RPMI8226 (cell line): ENCODE measurements around the gene CREBBP.

Source experiments
- DNase-seq: peaks from one replicate; pipeline ENCODE4 v3.0.0-alpha.2; 2015

Gene CREBBP

DNA sequence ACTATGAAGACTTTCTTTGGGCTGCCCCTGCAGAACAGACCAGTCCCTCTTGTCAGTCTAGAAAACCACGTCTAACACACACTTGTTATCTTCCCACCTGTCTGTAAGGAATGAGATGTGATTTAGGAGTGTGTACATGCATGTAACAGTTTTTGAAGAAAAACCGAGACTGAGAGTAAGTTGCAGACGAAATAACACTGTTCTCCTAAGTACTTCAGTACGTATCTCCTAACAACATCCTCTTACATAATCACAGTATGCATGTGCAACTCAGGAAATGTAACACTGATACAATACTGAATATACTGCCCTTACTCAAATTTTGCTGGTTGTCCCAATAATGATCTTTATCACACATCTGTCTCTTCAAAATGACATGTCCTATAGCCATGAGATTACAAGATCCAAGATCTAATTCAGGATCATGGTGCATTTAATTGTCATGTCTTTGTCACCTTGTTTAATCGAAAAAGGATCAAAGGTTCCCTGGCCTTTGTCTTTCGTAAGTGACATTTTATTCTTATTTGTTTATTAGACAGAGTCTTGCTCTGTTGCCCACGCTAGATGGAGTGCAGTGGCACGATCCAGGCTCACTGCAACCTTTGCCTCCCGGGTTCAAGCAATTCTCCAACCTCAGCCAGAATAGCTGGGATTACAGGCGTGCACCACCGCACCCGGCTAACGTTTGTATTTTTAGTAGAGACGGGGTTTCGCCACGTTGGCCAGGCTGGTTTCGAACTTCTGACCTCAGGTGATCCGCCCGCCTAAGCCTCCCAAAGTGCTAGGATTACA lies 25.6 kb downstream of the CREBBP start:
- no peak for DNase-seq

DNA sequence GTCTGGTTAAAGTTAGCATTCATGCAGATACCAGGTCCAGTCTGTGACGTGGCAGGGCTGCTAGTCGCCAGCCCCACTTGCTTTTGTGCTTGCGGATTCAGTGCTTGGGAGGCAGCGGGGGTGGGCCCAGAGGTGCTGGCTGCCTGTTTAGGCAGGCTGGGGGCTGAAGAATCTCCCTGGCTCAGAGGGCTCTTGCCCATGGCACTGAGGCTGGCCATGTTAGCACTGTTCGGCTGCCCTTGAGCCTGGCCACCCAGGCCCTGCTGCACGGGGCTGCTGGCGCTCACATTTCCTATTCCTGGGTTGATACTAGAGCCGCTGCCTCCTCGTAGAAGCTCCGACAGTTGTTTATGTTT lies 30.0 kb downstream of the CREBBP start:
- DNase-seq: no peak

DNA sequence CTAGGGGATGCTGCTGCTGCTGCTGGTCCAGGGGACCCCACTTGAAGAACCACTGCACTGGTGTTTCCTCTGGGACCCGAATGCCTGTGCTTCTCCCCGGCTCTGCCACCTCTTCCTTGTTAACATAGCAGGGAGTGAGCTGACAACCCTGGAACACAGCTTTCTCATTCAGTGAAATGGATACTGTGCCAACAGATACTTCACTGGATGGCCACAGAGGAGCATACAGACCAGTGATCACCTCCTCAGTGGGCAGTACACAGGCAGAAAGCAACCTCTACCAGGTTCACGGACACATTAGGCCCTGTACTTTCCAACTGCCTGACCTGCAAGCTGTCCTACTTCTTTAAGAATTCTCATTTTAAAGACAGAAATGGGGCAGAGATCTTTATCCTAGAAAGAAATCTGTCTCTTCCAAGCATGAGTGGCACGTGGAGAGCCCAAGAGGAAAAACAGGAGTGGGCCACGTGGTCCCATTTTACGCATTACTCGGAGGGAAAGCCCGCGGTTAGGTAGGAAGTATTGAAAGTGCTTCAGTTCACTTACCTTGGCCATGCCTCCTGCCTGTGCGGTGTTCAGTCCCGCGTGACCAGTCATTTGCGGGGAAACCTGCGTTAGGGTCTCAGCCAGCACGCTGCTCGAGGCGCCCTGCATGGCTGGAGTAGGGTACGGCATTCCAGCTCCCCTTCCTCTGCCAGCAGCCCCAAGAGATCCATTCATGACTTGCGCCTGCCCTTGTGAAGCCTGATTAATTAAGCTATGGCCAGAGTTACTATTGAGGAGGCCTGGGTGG lies 30.6 kb downstream of the CREBBP start:
- DNase-seq: no peak

DNA sequence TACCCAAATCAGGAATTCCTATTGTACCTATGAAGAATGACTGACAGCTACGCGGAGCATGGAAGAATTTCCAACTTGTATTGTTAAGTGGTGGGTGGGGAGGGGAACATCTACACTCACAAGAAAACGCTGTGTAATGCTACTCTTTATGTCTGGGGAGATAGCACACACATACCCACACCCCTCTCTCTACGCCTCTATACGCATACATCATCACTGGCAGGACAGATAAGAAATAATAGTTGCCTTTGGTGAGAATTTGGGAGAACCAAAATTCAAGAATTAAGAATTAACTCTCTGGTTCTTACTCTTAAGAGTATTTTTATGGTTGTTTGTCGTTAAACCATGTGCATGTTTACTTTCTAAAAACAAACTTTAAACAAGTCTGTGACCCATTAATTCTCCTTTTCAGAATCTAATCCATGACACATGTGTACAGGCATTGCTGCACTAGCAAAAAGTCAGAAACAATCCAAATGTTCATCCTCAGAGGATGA lies 33.9 kb downstream of the CREBBP start:
- no peak for DNase-seq

DNA sequence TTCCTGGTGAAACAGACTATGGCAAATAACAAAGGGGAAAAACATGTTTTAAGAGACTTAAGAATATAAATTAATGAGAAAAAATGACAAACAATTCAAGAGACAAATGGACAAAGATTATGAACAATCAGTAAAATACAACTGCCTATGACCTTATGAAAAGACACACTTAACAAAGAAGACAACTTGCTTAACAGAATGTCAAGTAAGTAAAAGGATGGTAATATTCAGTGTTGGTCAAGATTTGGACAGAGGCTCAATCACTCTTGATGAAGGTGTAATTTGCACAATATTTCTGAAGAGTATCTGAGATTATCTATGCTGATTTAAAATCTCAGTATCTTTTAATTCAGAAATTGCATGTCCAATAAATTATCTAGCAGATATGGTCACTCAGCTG lies 34.4 kb downstream of the CREBBP start:
- no peak for DNase-seq

DNA sequence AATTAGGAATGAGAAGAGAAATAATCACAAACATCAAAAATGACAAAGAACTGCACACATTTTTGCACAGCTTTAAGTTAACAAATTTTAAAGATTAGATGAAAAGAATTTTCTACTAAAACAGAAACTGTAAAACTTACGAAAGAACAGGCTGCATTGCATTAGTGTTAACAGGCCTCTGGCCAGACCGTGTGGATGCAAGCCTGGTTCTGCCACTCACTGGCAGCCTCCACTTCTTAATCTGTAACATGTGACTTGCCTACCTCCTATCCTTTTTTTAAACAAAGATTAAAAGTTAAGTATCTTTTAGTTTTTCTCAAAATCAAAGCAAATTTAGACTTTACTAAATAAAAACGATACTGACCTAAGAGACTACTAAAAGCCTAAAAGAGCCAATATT lies 37.5 kb downstream of the CREBBP start:
- no peak for DNase-seq

DNA sequence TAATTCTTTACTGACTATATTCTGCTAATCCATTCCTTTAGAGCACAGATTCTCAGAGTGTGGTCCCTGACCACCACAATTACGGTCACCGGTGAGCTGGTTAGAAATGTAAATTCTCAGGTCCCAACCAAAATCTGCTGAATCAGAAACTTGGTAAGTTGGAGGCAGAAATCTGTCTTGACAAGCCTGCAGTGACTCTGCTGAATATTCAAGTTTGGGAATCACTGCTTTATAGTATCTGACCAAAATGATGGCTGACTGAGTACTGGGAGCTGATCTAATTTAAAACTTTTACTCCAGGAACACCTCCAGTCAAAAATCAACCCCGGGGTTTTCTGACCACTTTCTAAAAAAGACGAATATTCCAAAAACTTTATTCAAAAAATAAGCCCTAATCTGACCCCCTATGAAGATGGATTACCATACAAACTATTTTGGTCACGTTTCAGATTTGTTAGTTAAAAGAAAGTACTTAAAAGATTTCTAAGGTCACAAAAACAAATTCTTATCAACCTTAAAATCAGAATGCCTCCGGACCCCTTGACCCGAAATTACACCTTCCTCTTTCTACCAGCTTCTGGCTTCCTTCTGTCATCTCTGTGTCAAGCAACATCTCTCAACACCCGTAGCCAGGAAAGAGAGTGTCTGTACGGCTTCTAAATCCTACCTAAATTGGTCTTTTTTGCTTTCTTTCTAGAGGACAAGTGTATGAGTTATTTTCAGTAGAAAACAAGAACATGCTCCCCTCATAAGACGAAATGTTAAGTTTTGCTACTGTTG lies 38.6 kb downstream of the CREBBP start:
- DNase-seq: no peak

DNA sequence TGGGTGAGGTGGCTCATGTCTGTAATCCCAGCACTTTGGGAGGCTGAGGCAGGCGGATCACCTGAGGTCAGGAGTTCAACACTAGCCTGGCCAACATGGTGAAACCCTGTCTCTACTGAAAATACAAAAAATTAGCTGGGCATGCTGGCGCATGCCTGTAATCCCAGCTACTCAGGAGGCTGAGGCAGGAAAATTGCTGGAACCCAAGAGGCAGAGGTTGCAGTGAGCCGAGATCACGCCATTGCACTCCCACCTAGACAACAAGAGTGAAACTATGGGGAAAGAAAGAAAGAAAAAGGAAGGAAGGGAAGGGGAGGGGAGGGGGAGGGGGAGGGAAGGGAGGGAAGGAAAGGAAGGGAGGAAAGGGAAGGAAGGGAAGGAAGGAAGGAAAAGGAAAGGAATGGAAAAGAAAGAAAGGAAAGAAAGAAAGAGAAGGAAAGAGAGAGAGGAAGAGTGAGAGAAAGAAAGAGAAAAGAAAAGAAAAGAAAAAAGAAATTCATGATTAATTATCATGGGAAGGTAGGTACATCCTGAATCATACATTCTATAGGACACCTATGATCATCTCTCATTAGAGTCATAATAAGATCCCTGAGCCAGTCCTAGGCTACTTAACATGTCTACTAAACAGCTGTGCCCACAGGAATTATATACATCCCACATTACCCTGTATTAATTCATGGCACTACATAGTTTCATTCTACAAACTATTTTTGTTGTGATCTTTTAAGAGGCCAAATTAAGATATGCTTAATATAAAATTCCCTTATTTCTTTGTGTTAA lies 40.9 kb downstream of the CREBBP start:
- DNase-seq: no peak

DNA sequence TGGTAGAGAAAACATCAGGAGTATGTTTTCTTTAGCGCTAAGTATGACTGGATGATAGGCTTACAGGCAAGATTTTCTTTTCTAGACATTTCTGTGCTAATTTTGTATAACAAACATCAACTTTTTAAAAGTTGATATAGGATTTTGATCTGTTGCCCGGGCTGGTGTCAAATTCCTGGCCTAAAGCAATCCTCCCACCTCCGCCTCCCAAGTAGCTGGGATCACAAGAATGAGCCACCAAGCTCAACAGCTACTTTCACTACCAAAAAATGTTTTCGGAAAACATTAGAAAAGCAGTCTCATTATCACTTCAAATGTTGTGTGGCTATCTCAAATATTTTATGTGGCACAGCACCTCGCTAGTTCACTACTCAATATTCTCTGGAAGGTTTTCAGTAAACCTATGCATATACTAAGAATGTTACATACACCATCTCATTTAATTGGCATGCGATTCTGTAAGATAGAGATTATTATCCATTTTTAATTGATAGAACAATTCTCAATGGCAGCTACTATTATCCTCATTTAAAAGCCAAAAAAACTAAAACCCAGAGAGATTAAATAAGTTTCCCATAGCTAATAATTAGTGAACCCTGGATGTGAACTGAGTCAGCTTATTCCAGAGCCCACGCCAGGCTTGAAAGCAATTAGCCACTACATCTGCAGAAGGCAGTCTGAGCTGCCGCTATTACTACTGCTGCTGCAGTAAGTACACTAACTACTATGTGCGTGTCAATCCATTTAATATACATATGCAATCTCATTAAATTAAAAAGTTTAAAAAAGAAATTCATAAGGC lies 41.7 kb downstream of the CREBBP start:
- DNase-seq: no peak

DNA sequence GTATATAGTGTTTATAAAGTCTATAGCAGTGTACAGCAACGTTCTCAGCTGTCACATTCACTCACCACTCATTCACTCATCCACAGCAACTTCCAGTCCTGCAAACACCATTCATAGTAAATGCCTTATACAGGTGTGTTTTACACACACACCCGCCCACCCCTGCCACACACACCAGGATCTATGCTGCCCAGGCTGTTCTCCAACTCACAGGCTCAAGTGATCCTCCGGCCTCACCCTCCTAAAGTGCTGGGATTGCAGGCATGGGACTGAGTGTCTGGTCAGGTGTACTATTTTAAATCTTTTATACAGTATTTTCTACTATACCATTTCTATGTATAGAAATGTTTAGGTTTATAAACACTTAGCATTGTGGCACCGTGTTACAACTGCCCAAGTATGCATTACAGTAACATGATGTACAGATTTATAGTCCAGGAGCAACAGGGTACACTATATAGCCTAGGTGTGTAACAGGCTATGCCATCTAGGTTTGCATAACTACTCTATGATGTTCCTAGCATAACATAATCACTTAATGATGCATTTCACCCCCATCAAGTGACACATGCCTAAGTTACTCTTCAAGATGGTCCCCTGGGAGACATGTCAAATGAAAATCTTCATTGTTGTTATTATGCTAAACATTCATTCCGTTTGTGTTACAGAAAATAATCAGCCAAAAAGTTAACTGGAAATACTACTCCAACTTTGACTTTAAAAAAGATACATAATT lies 42.5 kb downstream of the CREBBP start:
- no peak for DNase-seq

DNA sequence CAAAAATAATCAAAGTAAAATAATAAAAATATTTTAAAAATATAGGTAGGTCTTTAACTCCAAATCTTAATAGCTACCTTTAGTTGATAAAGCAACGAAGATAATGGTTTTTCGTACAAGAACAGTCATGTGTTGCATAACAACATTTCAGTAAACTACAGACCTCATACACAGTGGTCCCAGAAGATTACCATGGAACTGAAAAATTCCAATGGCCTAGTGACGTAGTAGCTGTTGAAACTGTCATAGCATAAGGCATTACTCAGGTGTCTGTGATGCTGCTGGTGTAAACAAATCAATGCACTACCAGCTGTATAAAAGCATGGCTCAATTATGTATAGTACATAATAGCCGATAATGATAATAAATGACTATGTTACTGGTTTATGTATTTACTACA lies 43.9 kb downstream of the CREBBP start:
- DNase-seq: no peak

DNA sequence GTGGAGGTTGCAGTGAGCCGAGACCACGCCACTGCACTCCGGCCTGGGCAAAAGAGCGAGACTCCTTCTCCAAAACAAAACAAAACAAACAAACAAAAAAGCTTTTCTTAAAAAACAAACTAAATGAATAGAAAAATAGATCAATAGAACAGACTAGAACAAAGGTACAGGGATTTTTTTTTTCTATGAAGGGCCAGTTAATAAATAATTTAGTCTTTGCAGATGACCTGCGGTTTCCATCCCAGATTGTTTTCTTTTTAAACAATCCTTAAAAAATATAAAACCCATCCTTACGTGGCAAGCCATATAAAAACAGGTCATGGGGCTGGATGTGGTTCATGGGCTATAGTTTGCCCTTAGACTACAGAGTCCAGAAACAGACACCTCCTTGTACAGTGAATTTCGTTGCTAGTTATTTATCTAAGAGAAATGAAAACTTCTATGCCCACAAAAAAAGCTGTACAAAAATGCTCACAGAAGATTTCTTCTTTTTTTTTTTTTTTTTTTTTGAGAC lies 45.4 kb downstream of the CREBBP start:
- no peak for DNase-seq

DNA sequence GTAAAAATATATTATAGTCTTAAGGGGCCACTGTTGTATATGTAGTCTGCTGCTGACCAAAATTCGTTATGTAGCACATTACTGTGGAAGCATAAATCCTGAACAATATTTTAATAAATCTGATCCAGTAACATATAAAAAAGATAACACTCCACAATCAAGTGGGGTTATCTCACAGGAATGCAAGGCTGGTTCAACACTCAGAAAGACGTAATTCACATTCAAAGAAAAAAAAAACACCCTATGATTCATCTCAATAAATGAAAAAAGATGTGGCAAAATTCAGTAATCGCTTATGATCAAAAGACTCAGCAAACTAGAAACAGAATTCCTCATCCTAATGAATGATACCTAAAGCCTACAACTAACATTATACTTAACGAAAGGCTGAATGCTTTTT lies 47.8 kb downstream of the CREBBP start:
- DNase-seq: no peak

DNA sequence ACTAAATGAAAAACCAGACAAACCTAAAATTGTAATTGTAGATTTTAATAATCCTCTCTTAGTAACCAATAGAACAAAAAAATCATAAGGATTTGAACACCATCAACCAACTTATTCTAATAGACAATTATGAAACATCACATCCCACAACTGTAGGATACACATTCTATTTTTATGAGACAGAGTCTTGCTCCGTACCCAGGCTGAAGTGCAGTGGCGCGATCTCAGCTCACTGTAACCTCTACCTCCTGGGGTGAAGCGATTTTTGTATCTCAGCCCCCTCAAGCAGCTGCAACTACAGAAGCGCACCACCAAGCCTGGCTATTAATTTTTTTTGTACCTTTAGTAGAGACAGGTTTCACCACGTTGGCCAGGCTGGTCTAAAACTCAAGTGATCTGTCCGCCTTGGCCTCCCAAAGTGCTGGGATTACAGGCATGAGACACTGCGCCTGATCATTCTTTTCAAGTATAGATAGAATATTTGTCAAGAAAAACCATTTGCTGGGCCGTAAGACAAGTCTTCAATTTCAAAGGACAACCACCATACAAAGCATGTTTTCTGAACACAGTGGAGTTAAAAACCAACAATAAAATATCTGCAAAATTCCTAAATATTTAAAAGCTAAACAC lies 49.8 kb downstream of the CREBBP start:
- no peak for DNase-seq

DNA sequence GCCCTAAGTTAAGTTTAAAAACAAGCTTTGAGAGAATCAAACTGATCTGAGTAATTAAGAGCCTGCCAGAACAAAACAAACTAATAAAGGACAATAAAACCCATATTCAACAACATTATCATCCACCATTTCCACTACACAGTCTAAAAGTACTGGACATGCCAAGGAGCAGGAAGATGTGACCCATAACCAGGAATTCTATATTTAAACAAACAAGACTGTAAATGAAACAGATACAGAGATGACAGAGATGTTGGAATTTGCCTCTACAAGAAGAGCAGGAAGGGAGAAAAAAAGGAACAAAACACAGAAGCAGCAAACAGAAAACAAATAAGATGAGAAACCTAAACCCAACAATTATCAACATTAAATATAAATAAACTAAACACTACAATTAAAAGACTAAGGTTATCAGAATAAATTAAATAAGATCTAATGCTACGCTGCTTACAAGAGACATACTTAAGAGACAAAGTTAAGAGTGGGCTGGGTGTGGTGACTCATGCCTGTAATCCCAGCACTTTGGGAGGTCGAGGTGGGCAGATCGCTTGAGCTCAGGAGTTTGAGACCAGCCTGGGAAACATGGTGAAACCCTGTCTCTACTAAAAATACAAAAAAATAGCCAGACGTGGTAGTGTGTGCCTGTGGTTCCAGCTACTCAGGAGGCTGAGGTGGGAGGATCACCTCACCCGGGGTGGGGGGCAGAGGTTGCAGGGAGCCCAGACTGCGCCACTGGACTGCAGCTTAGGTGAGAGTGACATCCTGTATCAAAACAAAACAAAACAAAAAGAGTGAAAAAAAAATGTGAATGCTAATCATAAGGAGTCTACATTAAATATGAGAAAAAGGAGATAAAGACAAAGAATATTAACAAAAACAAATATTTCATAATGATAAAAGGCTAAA lies 50.6 kb downstream of the CREBBP start:
- no peak for DNase-seq

DNA sequence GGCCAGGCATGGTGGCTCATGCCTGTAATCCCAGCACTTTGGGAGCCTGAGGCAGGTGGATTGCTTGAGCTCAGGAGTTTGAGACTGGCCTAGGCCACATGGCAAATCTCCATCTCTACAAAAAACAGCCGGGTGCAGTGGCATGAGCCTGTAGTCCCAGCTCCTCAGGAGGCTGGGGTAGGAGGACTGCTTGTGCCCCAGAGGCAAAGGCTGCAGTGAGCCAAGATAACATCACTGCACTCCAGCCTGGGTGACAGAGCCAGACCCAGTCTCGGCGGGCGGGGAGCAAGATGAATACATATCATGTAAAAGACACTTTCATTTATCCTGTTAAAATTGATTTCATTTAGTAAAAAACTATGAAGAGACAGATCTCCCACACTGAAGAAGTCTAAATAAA lies 54.6 kb downstream of the CREBBP start:
- no peak for DNase-seq

DNA sequence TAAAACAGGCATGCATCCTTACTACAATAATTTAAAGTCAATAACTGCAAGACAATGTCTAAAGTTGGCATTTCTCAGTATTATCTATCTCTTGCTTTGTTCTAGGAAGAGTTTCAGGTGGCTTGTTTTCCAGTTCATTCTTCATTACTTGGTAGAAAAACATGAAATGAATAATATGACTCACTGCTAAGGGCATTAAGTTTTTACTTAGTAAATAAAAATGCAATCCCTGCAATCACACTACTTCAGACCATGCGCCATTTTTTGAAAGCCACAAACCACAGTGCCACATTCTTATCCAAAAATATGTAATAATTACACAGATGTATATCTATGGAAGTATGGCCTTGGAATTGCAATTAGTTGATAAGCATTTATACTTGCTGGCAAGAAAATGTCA lies 55.4 kb downstream of the CREBBP start:
- DNase-seq: no peak

DNA sequence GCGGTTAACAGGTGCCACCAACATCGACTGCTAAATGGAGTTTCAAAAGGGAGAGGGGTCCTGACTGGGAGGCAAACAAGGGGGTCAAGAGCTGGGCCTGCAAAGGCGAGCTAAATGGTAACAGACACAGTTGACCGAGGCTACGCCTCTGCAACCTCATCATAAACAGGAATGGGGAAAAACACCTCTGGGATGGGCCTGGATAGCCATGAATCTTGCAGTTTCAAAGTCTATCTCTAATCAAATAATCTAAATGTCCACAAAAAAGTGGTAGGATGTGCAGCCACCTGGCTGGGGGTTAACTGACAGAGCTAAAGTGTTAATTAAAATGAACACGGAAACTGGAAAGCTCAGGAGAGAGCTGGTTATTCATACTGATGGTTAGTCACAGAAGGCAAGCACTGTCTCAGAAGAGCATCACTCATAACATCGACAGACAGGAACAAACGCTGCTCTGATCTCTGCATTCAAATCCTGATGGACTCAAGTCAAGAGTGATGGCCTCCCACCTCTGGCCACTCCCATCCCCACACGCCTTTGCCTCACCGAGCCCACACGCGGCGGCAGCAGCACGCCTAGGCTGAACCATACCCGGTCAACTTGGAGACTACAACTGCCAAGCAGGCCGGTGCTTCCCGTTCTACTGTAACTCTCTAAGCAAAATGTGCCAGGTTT lies 56.3 kb downstream of the CREBBP start:
- DNase-seq: no peak

DNA sequence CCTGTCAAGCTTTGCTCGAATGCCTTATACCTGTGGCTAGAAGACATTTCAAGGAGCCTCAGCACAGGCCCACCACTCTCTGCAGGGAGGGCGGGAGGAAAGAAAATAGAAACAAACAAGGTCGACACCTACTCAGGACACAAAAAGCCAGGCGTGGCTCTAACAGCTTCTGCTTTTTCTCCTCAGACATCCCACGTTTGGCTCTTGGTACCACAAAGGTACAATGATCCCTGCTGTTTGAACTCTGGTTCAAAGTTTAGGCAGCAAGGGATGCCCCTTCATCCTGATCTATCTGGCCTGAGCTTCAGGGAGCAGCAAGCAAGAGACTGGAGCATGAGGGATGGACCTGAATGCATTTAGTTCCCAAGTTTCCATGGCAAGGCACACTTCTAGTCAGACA lies 57.1 kb downstream of the CREBBP start:
- no peak for DNase-seq
